Posterior cingulate gyrus (tissue), 11 donors: ENCODE measurements around the gene DNMT3B.
"Not testable (repeated sequence)": the region's sequence is repeated elsewhere in the genome, so short reads cannot be mapped to it uniquely, and the experiment has no call there.

Experiments
- DNase-seq, 10 donors: peaks; one replicate each; pipeline versions ENCODE4 v3.0.0 to v3.0.0-alpha.2; 2020 to 2021; ENCODE audit warnings: mixed read lengths in 3 of 10
- intact Hi-C: fragments of 100-400 bp; cut with DNase I; formaldehyde crosslinking; loops from one replicate; pipeline ENCODE4 v1.15.1; 2023

Gene DNMT3B

GRCh38 chr20:32761831-32762753 lies at the start of gene DNMT3B:
TSS of gene DNMT3B (plus strand) at chr20:32762385. CDS start at chr20:32780324, 17,939 bp downstream.
- DNase-seq = peak; percentile 41 to 95 (median 60)
- intact Hi-C loops = no loop called here

- intact Hi-C loops = no loop called here
- peak in 2 of 10 donors; percentile 1 to 14 for DNase-seq
Observed at GRCh38 chr20:32718749-32719348, 43.3 kb upstream of the DNMT3B start.

- intact Hi-C loops = no loop called here
- DNase-seq = peak in 3 of 10 donors; percentile 10 to 67 (median 23)
Observed at GRCh38 chr20:32727683-32728082, 34.5 kb upstream of the DNMT3B start.

- DNase-seq = peak in 1 of 10 donors; percentile 1
- intact Hi-C loops = not testable (repeated sequence)
Observed at GRCh38 chr20:32728435-32728834, 33.8 kb upstream of the DNMT3B start.

GRCh38 chr20:32729334-32729733 lies 32.9 kb upstream of the DNMT3B start:
- intact Hi-C loops = not testable (repeated sequence)

GRCh38 chr20:32731882-32732266 lies 30.3 kb upstream of the DNMT3B start:
- peak in 1 of 10 donors; percentile 9 for DNase-seq
- intact Hi-C loops = no loop called here

More at GRCh38 chr20:32729334-32729733, 32.9 kb upstream of the DNMT3B start:
- DNase-seq = peak in 1 of 10 donors; percentile 5

GRCh38 chr20:32737371-32738223 lies 24.6 kb upstream of the DNMT3B start:
- peak in 1 of 10 donors; percentile 2 for DNase-seq
- intact Hi-C loops = no loop called here

- intact Hi-C loops = no loop called here
- DNase-seq = peak in 1 of 10 donors; percentile 7
Observed at GRCh38 chr20:32741151-32741550, 21.0 kb upstream of the DNMT3B start.

- intact Hi-C loops = no loop called here
- DNase-seq = peak in 2 of 10 donors; percentile 61 to 77
Observed at GRCh38 chr20:32742322-32743236, 19.6 kb upstream of the DNMT3B start.

GRCh38 chr20:32743237-32744112 lies 18.7 kb upstream of the DNMT3B start, which contains the start of gene COMMD7:
TSS of gene COMMD7 (minus strand) at chr20:32743467. CDS start at chr20:32743391, 76 bp downstream.
- peak; percentile 30 to 92 (median 59) for DNase-seq
- intact Hi-C loops = no loop called here

- intact Hi-C loops = no loop called here
- DNase-seq = peak in 2 of 10 donors; percentile 38 to 46
Observed at GRCh38 chr20:32749914-32750637, 12.1 kb upstream of the DNMT3B start.

GRCh38 chr20:32751293-32751692 lies 10.9 kb upstream of the DNMT3B start:
- DNase-seq = no peak
- intact Hi-C loops = no loop called here

- intact Hi-C loops = no loop called here
- DNase-seq = peak in 1 of 10 donors; percentile 17
Observed at GRCh38 chr20:32751702-32752457, 10.3 kb upstream of the DNMT3B start.

- intact Hi-C loops = no loop called here
- peak in 1 of 10 donors; percentile 12 for DNase-seq
Observed at GRCh38 chr20:32752458-32753250, 9.5 kb upstream of the DNMT3B start.

- intact Hi-C loops = no loop called here
- DNase-seq = peak in 1 of 10 donors; percentile 40
Observed at GRCh38 chr20:32753731-32754130, 8.5 kb upstream of the DNMT3B start.

GRCh38 chr20:32756156-32756555 lies 6.0 kb upstream of the DNMT3B start:
- intact Hi-C loops = no loop called here
- peak in 1 of 10 donors; percentile 11 for DNase-seq
